SU-DHL-6 (cell line): ENCODE results near the gene CELSR1.

ENCODE experiments used
- H2AFZ ChIP-seq: fragments of 200-600 bp; sonication (generic); 2 replicates; pipeline ENCODE4 v1.6.1; 2014; ENCODE audit warnings: low read depth, mild to moderate bottlenecking, moderate library complexity, mixed read lengths, antibody characterized with exemption, low read length; ENCODE audit not compliant: severe bottlenecking
- H3F3A ChIP-seq: fragments of 200-600 bp; shearing (Covaris generic); 2 replicates; pipeline ENCODE4 v1.6.0; 2016; ENCODE audit warnings: antibody characterized with exemption, mild to moderate bottlenecking; ENCODE audit not compliant: insufficient read depth
- H3K27ac ChIP-seq: fragments of 200-600 bp; sonication (generic); 2 replicates; pipeline ENCODE4 v1.5.1; 2016; ENCODE audit warnings: low read depth, mild to moderate bottlenecking, low read length, moderate library complexity, mixed read lengths
- H3K27me3 ChIP-seq: fragments of 200-600 bp; sonication (generic), shearing (Covaris generic); 2 replicates; pipeline ENCODE4 v1.6.0; 2014; ENCODE audit warnings: mild to moderate bottlenecking, low read length
- H3K36me3 ChIP-seq: fragments of 200-600 bp; sonication (generic); 2 replicates; pipeline ENCODE4 v1.6.1; 2014; ENCODE audit warnings: mild to moderate bottlenecking, low read length, mixed read lengths
- H3K4me2 ChIP-seq: fragments of 300-600, 200-600 bp; shearing (Covaris generic), sonication (generic); 2 replicates; pipeline ENCODE4 v1.6.0; 2014; ENCODE audit warnings: low read length, low read depth, mild to moderate bottlenecking; ENCODE audit not compliant: poor library complexity, severe bottlenecking
- H3K4me3 ChIP-seq: fragments of 200-600 bp; sonication (generic); 2 replicates; pipeline ENCODE4 v1.5.1; 2014; ENCODE audit warnings: antibody characterized with exemption, low read length, mild to moderate bottlenecking, mixed read lengths; ENCODE audit not compliant: insufficient read depth, poor library complexity, severe bottlenecking
- H3K79me2 ChIP-seq: fragments of 200-600 bp; sonication (generic); 2 replicates; pipeline ENCODE4 v1.6.1; 2014; ENCODE audit warnings: mild to moderate bottlenecking, low read length, moderate library complexity; ENCODE audit not compliant: insufficient read depth
- H3K9ac ChIP-seq: fragments of 200-600 bp; sonication (generic); 2 replicates; pipeline ENCODE4 v1.7.0; 2014; ENCODE audit warnings: mild to moderate bottlenecking, low read length
- H3K9me2 ChIP-seq: fragments of 200-600 bp; sonication (generic); replicated peaks from 2 replicates; pipeline ENCODE4 v1.6.1; 2014; ENCODE audit warnings: low read length; ENCODE audit not compliant: insufficient read depth
- H3K9me3 ChIP-seq: fragments of 200-600 bp; sonication (generic); 2 replicates; pipeline ENCODE4 v1.6.1; 2014; ENCODE audit warnings: low read length, mixed read lengths; ENCODE audit not compliant: insufficient read depth
- H4K20me1 ChIP-seq: fragments of 200-600 bp; sonication (generic); 2 replicates; pipeline ENCODE4 v1.6.1; 2014; ENCODE audit warnings: low read depth, mild to moderate bottlenecking, antibody characterized with exemption, low read length, moderate library complexity, mixed read lengths
- EZH2phosphoT487 ChIP-seq: fragments of 200-600 bp; sonication (generic), shearing (Covaris generic); conservative IDR thresholded peaks from 2 replicates; pipeline ENCODE4 v1.6.1; 2018; ENCODE audit warnings: mild to moderate bottlenecking, antibody characterized with exemption, low read length, moderate library complexity, mixed read lengths
- TF ChIP-seq, protein P1 (sequence below): fragments of 200-600 bp; sonication (generic); IDR thresholded peaks from one replicate; pipeline ENCODE4 v1.5.1; 2017; ENCODE audit warnings: antibody characterized with exemption, mild to moderate bottlenecking, low read length, moderate library complexity; ENCODE audit not compliant: insufficient read depth, poor library complexity, severe bottlenecking

The CELSR1 gene

DNA sequence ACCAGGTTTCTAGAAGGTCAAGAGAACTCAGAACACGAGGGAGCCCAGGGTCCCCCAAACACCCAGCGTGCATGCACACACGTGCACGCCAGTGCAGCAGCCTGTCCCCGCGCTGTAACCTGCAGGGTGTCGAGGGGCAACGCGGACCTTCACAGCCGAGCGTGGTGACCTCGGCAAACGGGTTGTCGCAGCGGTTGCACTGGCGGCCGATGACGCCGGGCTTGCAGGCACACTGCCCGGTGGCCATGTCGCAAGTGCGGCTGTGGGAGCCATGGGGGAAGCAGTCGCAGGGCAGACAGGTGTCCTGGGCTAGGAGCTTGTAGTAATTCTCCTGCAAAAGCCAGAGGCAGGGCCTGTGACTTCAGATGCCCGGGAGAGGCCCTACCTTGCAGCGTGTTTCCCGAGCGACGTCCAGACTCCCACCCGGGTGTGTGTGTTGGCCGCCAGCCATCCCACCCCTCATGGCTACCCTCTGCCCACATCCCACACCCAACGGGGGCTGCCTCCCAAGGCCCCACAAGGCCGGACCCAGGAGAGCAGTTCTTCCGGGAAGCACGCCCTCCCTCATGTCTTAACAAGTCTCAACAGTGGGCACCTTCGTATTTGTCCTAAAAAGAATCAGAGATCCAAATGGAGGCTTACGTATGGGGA is 145.8 kb downstream of the CELSR1 start:
- H3K9me3 ChIP-seq, result no peaks in the 10 kb centered on the region
- no peaks in the 10 kb centered on the region for H3K79me2 ChIP-seq
- H3K27me3 ChIP-seq, result no peaks in the 10 kb centered on the region
- no peak for TF ChIP-seq EZH2phosphoT487
- TF ChIP-seq, protein P1, sequence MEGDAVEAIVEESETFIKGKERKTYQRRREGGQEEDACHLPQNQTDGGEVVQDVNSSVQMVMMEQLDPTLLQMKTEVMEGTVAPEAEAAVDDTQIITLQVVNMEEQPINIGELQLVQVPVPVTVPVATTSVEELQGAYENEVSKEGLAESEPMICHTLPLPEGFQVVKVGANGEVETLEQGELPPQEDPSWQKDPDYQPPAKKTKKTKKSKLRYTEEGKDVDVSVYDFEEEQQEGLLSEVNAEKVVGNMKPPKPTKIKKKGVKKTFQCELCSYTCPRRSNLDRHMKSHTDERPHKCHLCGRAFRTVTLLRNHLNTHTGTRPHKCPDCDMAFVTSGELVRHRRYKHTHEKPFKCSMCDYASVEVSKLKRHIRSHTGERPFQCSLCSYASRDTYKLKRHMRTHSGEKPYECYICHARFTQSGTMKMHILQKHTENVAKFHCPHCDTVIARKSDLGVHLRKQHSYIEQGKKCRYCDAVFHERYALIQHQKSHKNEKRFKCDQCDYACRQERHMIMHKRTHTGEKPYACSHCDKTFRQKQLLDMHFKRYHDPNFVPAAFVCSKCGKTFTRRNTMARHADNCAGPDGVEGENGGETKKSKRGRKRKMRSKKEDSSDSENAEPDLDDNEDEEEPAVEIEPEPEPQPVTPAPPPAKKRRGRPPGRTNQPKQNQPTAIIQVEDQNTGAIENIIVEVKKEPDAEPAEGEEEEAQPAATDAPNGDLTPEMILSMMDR, result no peak
- no peak overlapping the region for H3K9ac ChIP-seq
- H3K36me3 ChIP-seq, result no peaks in the 10 kb centered on the region
- H3K4me2 ChIP-seq, result no peak overlapping the region
- no peaks in the 10 kb centered on the region for H4K20me1 ChIP-seq
- no peak overlapping the region for H2AFZ ChIP-seq
- no peaks in the 10 kb centered on the region for H3K9me2 ChIP-seq
- H3K4me3 ChIP-seq, result no peak overlapping the region
- no peaks in the 10 kb centered on the region for H3F3A ChIP-seq
- H3K27ac ChIP-seq, result no peak overlapping the region

DNA sequence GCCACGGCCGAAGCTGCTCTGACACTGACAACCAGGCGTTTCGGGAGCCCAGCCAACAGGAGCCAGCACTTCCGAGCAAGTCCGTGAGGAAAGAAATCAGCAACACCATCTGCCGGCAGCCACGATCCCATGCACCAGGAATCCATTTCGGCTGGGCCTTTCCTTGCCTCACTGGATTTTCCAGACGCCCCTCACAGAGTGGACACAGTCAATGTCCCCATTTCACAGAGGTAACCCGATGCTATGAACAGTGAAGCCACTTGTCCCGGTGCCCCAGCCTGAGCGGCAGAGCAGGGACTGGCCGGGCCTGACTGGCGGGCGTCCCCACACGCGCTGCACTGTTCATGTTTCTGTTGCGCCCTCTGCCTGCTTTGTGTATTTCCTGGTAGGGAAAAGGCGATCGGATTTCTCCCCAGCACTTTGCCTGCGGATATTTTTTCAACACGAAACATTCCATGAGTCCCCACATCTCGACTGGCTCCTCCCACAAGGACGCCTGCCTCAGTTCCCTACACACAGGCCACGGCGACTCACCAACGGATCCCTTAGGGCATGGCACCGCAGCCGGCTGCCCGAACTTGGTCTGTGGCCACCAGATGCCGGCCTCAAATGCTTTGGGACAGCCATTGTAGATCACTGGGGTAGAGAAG is 146.6 kb downstream of the CELSR1 start:
- H3K27me3 ChIP-seq, result no peaks in the 10 kb centered on the region
- H3K79me2 ChIP-seq, result no peaks in the 10 kb centered on the region
- H3F3A ChIP-seq, result no peaks in the 10 kb centered on the region
- no peaks in the 10 kb centered on the region for H3K36me3 ChIP-seq
- TF ChIP-seq, protein P1, result no peak
- no peak for TF ChIP-seq EZH2phosphoT487
- H3K9me3 ChIP-seq, result no peaks in the 10 kb centered on the region
- no peak overlapping the region for H3K27ac ChIP-seq
- no peak overlapping the region for H3K4me2 ChIP-seq
- H3K4me3 ChIP-seq, result no peak overlapping the region
- no peaks in the 10 kb centered on the region for H4K20me1 ChIP-seq
- H2AFZ ChIP-seq, result no peak overlapping the region
- H3K9me2 ChIP-seq, result no peaks in the 10 kb centered on the region
- no peak overlapping the region for H3K9ac ChIP-seq

DNA sequence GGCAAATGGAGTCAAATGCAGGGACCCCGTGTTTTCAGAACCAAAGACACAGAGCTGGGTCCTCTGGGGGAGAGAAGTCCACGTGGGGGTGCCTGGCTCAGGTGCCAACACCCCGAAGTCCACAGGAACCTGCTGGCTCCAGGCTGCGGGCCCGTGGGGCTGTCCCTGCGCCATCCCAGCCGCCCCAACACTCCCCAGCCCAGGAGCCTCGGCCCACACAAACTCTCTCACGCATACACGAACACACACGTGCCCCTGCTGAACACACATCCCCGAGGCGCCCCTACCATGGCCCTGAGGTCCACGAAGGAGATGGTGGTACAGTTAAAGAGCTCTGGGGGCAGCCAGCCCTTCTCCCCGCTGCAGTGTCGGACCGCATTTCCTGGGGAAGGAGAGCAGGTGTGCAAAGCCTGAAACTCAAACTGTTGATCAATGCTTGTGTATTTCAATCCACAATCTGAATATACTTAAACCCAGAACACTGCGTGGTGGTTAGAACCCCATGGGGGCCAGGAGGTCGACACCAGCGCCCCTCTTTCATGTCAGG is 147.2 kb downstream of the CELSR1 start:
- Histone ChIP-seq H3K27ac (no peak overlapping the region), H3K27me3 (no peaks in the 10 kb centered on the region), H3K4me3 (no peak overlapping the region), H3K36me3 (no peaks in the 10 kb centered on the region), H3K9me2 (no peaks in the 10 kb centered on the region), H3K9ac (no peak overlapping the region), H3K9me3 (no peaks in the 10 kb centered on the region), H3K79me2 (no peaks in the 10 kb centered on the region), H2AFZ (no peak overlapping the region), H4K20me1 (no peaks in the 10 kb centered on the region), H3K4me2 (no peak overlapping the region), H3F3A (no peaks in the 10 kb centered on the region)
- no peak for TF ChIP-seq EZH2phosphoT487
- TF ChIP-seq, protein P1, result no peak
